ENCODE data around the gene STKLD1. TPM values are rescaled to one million over a fixed set of nuclear protein-coding genes. Genes with fewer than 3 reads are reported as not detected.

Gene STKLD1
- total RNA-seq, 1 donor from 2014 or later, result 1.6 TPM

GRCh38 chr9:133394687-133395271 is 18.6 kb downstream of the STKLD1 start:
- Histone ChIP-seq H3K4me3 (no peak overlapping the region), H3K4me1 (no peaks in the 10 kb centered on the region), H3K36me3 (no peaks in the 10 kb centered on the region), H3K27me3 (ENCODE audit: low read depth) (peaks cover 9% of the 10 kb centered on the region), H3K9me3 (no peaks in the 10 kb centered on the region), H3K27ac (no peak overlapping the region)
- DNase-seq (no peak), ATAC-seq (no peak)
- no peak for TF ChIP-seq CTCF (IDR thresholded peaks at IDR 0.05)
- intact Hi-C loops (cut with DNase I), result no loop called here

GRCh38 chr9:133396952-133397351 is 20.8 kb downstream of the STKLD1 start:
- no peaks in the 10 kb centered on the region for H3K9me3 ChIP-seq
- H3K27me3 ChIP-seq (ENCODE audit: low read depth), result peaks cover 9% of the 10 kb centered on the region
- H3K4me3 ChIP-seq, result no peak overlapping the region
- no peaks in the 10 kb centered on the region for H3K36me3 ChIP-seq
- TF ChIP-seq CTCF (IDR thresholded peaks at IDR 0.05), result peak; percentile 20
- H3K4me1 ChIP-seq, result no peaks in the 10 kb centered on the region
- H3K27ac ChIP-seq, result no peak overlapping the region
- intact Hi-C loops (cut with DNase I), result no loop called here
- DNase-seq (no peak), ATAC-seq (no peak)

- ATAC-seq, result no peak
- H3K36me3 ChIP-seq, result no peaks in the 10 kb centered on the region
- no peak overlapping the region for H3K27ac ChIP-seq
- DNase-seq, result no peak
- H3K9me3 ChIP-seq, result no peaks in the 10 kb centered on the region
- no peak for TF ChIP-seq CTCF (IDR thresholded peaks at IDR 0.05)
- H3K4me3 ChIP-seq, result no peak overlapping the region
- peaks cover 9% of the 10 kb centered on the region for H3K27me3 ChIP-seq (ENCODE audit: low read depth)
- H3K4me1 ChIP-seq, result no peaks in the 10 kb centered on the region
- intact Hi-C loops (cut with DNase I), result no loop called here
These were observed 21.2 kb downstream of the STKLD1 start for GRCh38 chr9:133397370-133397769.

GRCh38 chr9:133397895-133398294 is 21.7 kb downstream of the STKLD1 start:
- intact Hi-C loops (cut with DNase I), result no loop called here

GRCh38 chr9:133400292-133400691 is 24.1 kb downstream of the STKLD1 start:
- no peak for ATAC-seq
- intact Hi-C loops (cut with DNase I), result no loop called here

More at GRCh38 chr9:133397895-133398294, 21.7 kb downstream of the STKLD1 start:
- Histone ChIP-seq H3K36me3 (no peaks in the 10 kb centered on the region), H3K4me3 (no peak overlapping the region), H3K4me1 (no peaks in the 10 kb centered on the region), H3K27me3 (ENCODE audit: low read depth) (peaks cover 9% of the 10 kb centered on the region), H3K9me3 (no peaks in the 10 kb centered on the region), H3K27ac (no peak overlapping the region)
- ATAC-seq, result no peak
- no peak for DNase-seq
- TF ChIP-seq CTCF (IDR thresholded peaks at IDR 0.05), result no peak

More at GRCh38 chr9:133400292-133400691, 24.1 kb downstream of the STKLD1 start:
- no peak overlapping the region for H3K4me3 ChIP-seq
- H3K4me1 ChIP-seq, result no peaks in the 10 kb centered on the region
- H3K27me3 ChIP-seq (ENCODE audit: low read depth), result peaks cover under 1% of the 10 kb centered on the region
- no peak for DNase-seq
- no peaks in the 10 kb centered on the region for H3K9me3 ChIP-seq
- TF ChIP-seq CTCF (IDR thresholded peaks at IDR 0.05), result no peak
- no peak overlapping the region for H3K27ac ChIP-seq
- peaks cover 15% of the 10 kb centered on the region for H3K36me3 ChIP-seq
